K562 (cell line): ENCODE measurements around the gene SRC. TPM values are rescaled to one million over a fixed set of nuclear protein-coding genes. Genes with fewer than 3 reads are reported as not detected.

Experiments
- ATAC-seq: fragments of 200-7000 bp; cut with Tn5 transposase; 3 replicates; pipeline ENCODE4 v1.9.1; 2020; ENCODE audit warnings: moderate library complexity
- BruUV-seq: library from RNA; stranded (reverse); fragments of 400-500 nt; replicated peaks from 2 replicates; lab custom pipeline; 2021; lab: Mats Ljungman, UMichigan
- CTCF ChIA-PET: fragments of 300-600 bp; formaldehyde crosslinking; extraction: SDS; loops from one replicate; lab custom pipeline; 2021; ENCODE audit warnings: low intra/inter-chr PET ratio; lab: Yijun Ruan, JAX
- POLR2A ChIA-PET: fragments of 300-600, 350-650 bp; sonication (Branson Sonifier 250); formaldehyde crosslinking; extraction: SDS; loops from one replicate; lab custom pipeline; 2021; ENCODE audit warnings: antibody characterized with exemption, inconsistent platforms; lab: Yijun Ruan, JAX
- DNase-seq, 4 experiments: peaks; one replicate each; pipeline versions ENCODE4 v3.0.0 to v3.0.0-alpha.2; 2011 to 2018; ENCODE audit warnings: low spot score in 3 of 4, mixed read lengths in 3 of 4; ENCODE audit errors: extremely low read depth in 1 of 4
- FAIRE-seq: peaks from 2 replicates; lab custom pipeline; 2011; peaks lifted over from hg19 to GRCh38; lab: Jason Lieb, UNC
- H2AFZ ChIP-seq: 2 replicates; pipeline ENCODE4 v1.6.0; 2011; ENCODE audit warnings: low read depth, low read length, control low read depth, inconsistent platforms
- H3K27ac ChIP-seq: fragments of 200-600 bp; 3 replicates; pipeline ENCODE4 v1.8.0; 2011; ENCODE audit warnings: low read depth, mild to moderate bottlenecking, control low read depth, inconsistent platforms, low read length, moderate library complexity, mixed read lengths; ENCODE audit errors: extremely low read depth
- H3K27me3 ChIP-seq, 2 experiments: fragments of 300-600 bp in 1 of 2; 2 replicates in 1 of 2; 3 replicates in 1 of 2; pipeline versions ENCODE4 v1.6.0 to v1.8.0; 2011; ENCODE audit warnings: inconsistent platforms in 2 of 2, low read length in 2 of 2, mild to moderate bottlenecking in 1 of 2, mixed read lengths in 1 of 2, moderate library complexity in 1 of 2; ENCODE audit not compliant: control insufficient read depth in 2 of 2, insufficient read depth in 2 of 2
- H3K36me3 ChIP-seq: fragments of 300-600 bp; 3 replicates; pipeline ENCODE4 v1.8.0; 2011; ENCODE audit warnings: mild to moderate bottlenecking, low read length, inconsistent platforms; ENCODE audit not compliant: control insufficient read depth, insufficient read depth
- H3K4me1 ChIP-seq, 2 experiments: fragments of 200-600 bp in 1 of 2; replicated peaks in 1 of 2; 2 replicates in 1 of 2; 3 replicates in 1 of 2; pipeline versions ENCODE4 v1.5.1 to v1.8.0; 2011; ENCODE audit warnings: inconsistent platforms in 2 of 2, low read length in 2 of 2, mild to moderate bottlenecking in 1 of 2, mixed read lengths in 1 of 2, moderate library complexity in 1 of 2; ENCODE audit not compliant: control insufficient read depth in 2 of 2, insufficient read depth in 2 of 2
- H3K4me2 ChIP-seq: 2 replicates; pipeline ENCODE4 v1.6.1; 2011; ENCODE audit warnings: low read length, control low read depth, inconsistent platforms, mixed read lengths; ENCODE audit not compliant: insufficient read depth
- H3K4me3 ChIP-seq: fragments of 200-600 bp; sonication (generic), shearing (Covaris generic); 2 replicates; pipeline ENCODE4 v1.5.1; 2016; ENCODE audit warnings: control low read depth, inconsistent platforms
- H3K79me2 ChIP-seq: fragments of 200-600 bp; 3 replicates; pipeline ENCODE4 v1.8.0; 2011; ENCODE audit warnings: low read length, inconsistent platforms; ENCODE audit not compliant: control insufficient read depth, insufficient read depth
- H3K9ac ChIP-seq, 2 experiments: 2 replicates each; pipeline versions ENCODE4 v1.6.0 to v1.6.1; 2011; ENCODE audit warnings: low read depth in 2 of 2, low read length in 2 of 2, control low read depth in 1 of 2, inconsistent platforms in 1 of 2, mild to moderate bottlenecking in 1 of 2, mixed read lengths in 1 of 2; ENCODE audit not compliant: insufficient read depth in 1 of 2
- H3K9me1 ChIP-seq: one replicate; pipeline ENCODE4 v1.6.0; 2011; ENCODE audit warnings: inconsistent platforms, mild to moderate bottlenecking, low read length, moderate library complexity; ENCODE audit not compliant: control insufficient read depth, insufficient read depth
- H3K9me3 ChIP-seq: replicated peaks from 2 replicates; pipeline ENCODE4 v1.5.1; 2011; ENCODE audit warnings: low read depth, low read length, inconsistent platforms; ENCODE audit not compliant: control insufficient read depth, insufficient read depth
- H4K20me1 ChIP-seq: replicated peaks from 2 replicates; pipeline ENCODE4 v1.6.1; 2011; ENCODE audit warnings: low read length, inconsistent platforms, mixed read lengths; ENCODE audit not compliant: control insufficient read depth, insufficient read depth
- CEBPB ChIP-seq: fragments of 450-650 bp; IDR thresholded peaks from 2 replicates; pipeline ENCODE4 v1.6.1; 2016; ENCODE audit warnings: missing genetic modification characterization, missing compliant biosample characterization
- HDAC1 ChIP-seq, 2 experiments: fragments of 450-650 bp; IDR thresholded peaks; 2 replicates each; pipeline ENCODE4 v1.6.1; 2016 to 2017; ENCODE audit warnings: inconsistent platforms in 1 of 2, mild to moderate bottlenecking in 1 of 2, moderate library complexity in 1 of 2
- HLTF ChIP-seq: fragments of 450-650 bp; IDR thresholded peaks from 2 replicates; pipeline ENCODE4 v1.6.1; 2016
- RFX1 ChIP-seq: fragments of 450-650 bp; IDR thresholded peaks from 2 replicates; pipeline ENCODE4 v1.6.1; 2016; ENCODE audit warnings: mild to moderate bottlenecking, moderate library complexity
- ZKSCAN8 ChIP-seq: fragments of 200-800 bp; sonication (Bioruptor generic); IDR thresholded peaks from 2 replicates; pipeline ENCODE4 v1.6.1; 2016; ENCODE audit warnings: missing genetic modification characterization, missing compliant biosample characterization
- WGBS: fragments of 100-300 bp; shearing (Covaris generic); methylation state at CpG from one replicate; pipeline ENCODE4 v1.1.6; 2016; ENCODE audit warnings: low coverage, mixed read lengths; ENCODE audit not compliant: insufficient coverage; ENCODE audit errors: missing lambda C conversion rate; 5-methylcytosine and 5-hydroxymethylcytosine counted together
- in situ Hi-C: fragments of 300-500 bp; cut with MboI; formaldehyde crosslinking; loops from 4 replicates; pipeline ENCODE4 v1.15.0; 2018; ENCODE audit warnings: inconsistent platforms, mixed read lengths
- intact Hi-C: fragments of 100-400 bp; cut with micrococcal nuclease; formaldehyde crosslinking; loops from 2 replicates; pipeline ENCODE4 v1.14.2; 2022
- polyA plus RNA-seq, 8 experiments: library from polyadenylated mRNA; depleted of rRNA in 4 of 8; stranded (reverse) in 5 of 8; unstranded in 3 of 8; fragments of >200 nt; fragmentation: Nextera tagmentation in 2 of 8; fragmentation: Illumina TruSeq in 1 of 8; extraction: Ambion mirVana in 2 of 8; extraction: Trizol in 1 of 8; gene quantifications; 2 replicates each; pipeline versions ENCODE4 v1.2.1 to v1.2.3, GENCODE V29; 2011 to 2014; ENCODE audit warnings: inconsistent platforms in 1 of 8, missing spikeins in 1 of 8
- total RNA-seq, 7 experiments: library from RNA; depleted of rRNA in 6 of 7; stranded (reverse); fragments of >200 nt in 6 of 7; fragmentation: Illumina TruSeq in 2 of 7; extraction: Trizol in 2 of 7; gene quantifications; 2 replicates each; pipeline versions ENCODE4 v1.2.1 to v1.2.3, GENCODE V29; 2011 to 2021; ENCODE audit warnings: low replicate concordance in 1 of 7
- TF ChIP-seq, protein P1 (sequence below): fragments of 450-650 bp; IDR thresholded peaks from 2 replicates; pipeline ENCODE4 v1.6.1; 2016; ENCODE audit warnings: missing biosample characterization, missing genetic modification characterization
- TF ChIP-seq, protein P2 (sequence below): IDR thresholded peaks from 3 replicates; pipeline ENCODE4 v1.6.1; 2011; ENCODE audit warnings: borderline replicate concordance, mild to moderate bottlenecking; ENCODE audit not compliant: insufficient read length, insufficient read depth
- TF ChIP-seq, protein P3 (sequence below): fragments of 250-450 bp; sonication (Bioruptor Pico); IDR thresholded peaks from 2 replicates; pipeline ENCODE4 v1.8.0; 2022; ENCODE audit warnings: moderate library complexity, mild to moderate bottlenecking, inconsistent platforms
- TF ChIP-seq, protein P4 (sequence below): fragments of 450-650 bp; formaldehyde crosslinking; IDR thresholded peaks from 2 replicates; pipeline ENCODE4 v1.4.0; 2020; ENCODE audit warnings: mild to moderate bottlenecking

Gene SRC
- total and polyA plus RNA-seq, 9 of the 15 experiments (the other 6 are each of a cell fraction or from before 2014, with no cell fraction given) = 0.06 to 8.5 (median 3.1) TPM

DNA sequence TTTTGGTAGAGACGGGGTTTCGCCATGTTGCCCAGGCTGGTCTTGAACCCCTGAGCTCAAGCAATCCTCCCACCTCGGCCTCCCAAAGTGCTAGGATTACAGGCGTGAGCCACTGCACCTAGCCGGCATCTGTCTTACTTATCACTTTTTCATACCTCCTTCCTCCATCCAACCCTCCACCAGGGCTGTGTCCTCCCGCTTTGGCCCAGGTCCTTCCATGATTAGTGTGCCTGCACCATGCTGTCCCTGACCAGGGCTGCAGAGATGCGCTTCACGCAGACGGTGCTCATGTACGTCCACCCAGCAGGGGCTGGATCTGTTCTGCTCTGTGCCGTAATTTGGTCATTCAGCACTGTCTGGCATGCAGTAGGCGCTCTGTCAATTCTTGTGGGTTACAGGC lies 85.8 kb downstream of the SRC start (continued):
- TF ChIP-seq CEBPB (tag) (no peak), HLTF (no peak), ZKSCAN8 (CRISPR knock-in tag) (no peak), HDAC1 (IDR thresholded peaks at IDR 0.05) (no peak)
- TF ChIP-seq, protein P1, sequence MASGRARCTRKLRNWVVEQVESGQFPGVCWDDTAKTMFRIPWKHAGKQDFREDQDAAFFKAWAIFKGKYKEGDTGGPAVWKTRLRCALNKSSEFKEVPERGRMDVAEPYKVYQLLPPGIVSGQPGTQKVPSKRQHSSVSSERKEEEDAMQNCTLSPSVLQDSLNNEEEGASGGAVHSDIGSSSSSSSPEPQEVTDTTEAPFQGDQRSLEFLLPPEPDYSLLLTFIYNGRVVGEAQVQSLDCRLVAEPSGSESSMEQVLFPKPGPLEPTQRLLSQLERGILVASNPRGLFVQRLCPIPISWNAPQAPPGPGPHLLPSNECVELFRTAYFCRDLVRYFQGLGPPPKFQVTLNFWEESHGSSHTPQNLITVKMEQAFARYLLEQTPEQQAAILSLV (tag) = no peak
- TF ChIP-seq, protein P2, sequence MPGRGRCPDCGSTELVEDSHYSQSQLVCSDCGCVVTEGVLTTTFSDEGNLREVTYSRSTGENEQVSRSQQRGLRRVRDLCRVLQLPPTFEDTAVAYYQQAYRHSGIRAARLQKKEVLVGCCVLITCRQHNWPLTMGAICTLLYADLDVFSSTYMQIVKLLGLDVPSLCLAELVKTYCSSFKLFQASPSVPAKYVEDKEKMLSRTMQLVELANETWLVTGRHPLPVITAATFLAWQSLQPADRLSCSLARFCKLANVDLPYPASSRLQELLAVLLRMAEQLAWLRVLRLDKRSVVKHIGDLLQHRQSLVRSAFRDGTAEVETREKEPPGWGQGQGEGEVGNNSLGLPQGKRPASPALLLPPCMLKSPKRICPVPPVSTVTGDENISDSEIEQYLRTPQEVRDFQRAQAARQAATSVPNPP = no peak
- TF ChIP-seq, protein P3, sequence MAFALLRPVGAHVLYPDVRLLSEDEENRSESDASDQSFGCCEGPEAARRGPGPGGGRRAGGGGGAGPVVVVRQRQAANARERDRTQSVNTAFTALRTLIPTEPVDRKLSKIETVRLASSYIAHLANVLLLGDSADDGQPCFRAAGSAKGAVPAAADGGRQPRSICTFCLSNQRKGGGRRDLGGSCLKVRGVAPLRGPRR (CRISPR knock-in tag) = no peak

DNA sequence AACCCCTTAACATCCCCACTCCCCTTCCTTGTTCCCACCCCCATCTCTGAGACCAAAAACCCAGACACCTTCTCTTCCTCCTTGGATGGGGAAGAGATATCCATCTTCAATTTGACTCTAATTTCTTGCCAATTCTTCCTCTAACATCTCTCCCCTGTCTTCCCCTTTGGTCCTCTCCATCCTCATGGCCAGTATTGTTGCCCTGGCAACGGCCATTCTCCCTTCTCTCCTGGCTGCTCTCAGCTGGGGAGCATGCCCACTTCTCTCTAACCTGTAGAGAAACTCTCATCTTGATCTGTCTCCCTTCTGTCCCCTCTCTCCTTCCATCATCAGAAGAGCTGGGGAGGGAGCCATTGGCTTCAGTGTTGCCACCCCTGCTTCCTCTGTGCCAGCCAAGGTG lies 86.7 kb downstream of the SRC start:
- Histone ChIP-seq H3K4me2 (no peak overlapping the region), H3K4me3 (no peak overlapping the region), H3K9me1 (no peaks in the 10 kb centered on the region), H3K27ac (no peak overlapping the region), H2AFZ (no peak overlapping the region), H3K27me3 (peaks cover 4 to 29% of the 10 kb centered on the region in 2 experiments; a peak in 4 of 5 replicates), H3K36me3 (no peaks in the 10 kb centered on the region), H3K9ac (no peak overlapping the region), H3K9me3 (no peaks in the 10 kb centered on the region), H3K4me1 (no peaks in the 10 kb centered on the region), H4K20me1 (no peaks in the 10 kb centered on the region; the same call in 1 of the 2 replicates), H3K79me2 (no peaks in the 10 kb centered on the region)
- no peak for ATAC-seq
- 0% methylated on average over 1 of the region's 1 CpG for WGBS
- TF ChIP-seq RFX1 = peak; percentile 58
- TF ChIP-seq, protein P4, sequence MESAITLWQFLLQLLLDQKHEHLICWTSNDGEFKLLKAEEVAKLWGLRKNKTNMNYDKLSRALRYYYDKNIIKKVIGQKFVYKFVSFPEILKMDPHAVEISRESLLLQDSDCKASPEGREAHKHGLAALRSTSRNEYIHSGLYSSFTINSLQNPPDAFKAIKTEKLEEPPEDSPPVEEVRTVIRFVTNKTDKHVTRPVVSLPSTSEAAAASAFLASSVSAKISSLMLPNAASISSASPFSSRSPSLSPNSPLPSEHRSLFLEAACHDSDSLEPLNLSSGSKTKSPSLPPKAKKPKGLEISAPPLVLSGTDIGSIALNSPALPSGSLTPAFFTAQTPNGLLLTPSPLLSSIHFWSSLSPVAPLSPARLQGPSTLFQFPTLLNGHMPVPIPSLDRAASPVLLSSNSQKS (CRISPR knock-in tag) = no peak
- no TSS peak for BruUV-seq
- intact Hi-C loops (no loop called here), in situ Hi-C loops (no loop called here)
- ChIA-PET POLR2A (no interaction called here), CTCF (no interaction called here)
- no peak for DNase-seq
- FAIRE-seq = no peak
